Bone marrow (tissue), 2 donors: Measurements from ENCODE around the gene HUNK.
"Not testable (repeated sequence)": the region's sequence is repeated elsewhere in the genome, so short reads cannot be mapped to it uniquely, and the experiment has no call there.

ENCODE experiments used
- DNase-seq, 2 donors: peaks; one replicate each; lab custom pipeline; 2025; lab: John Stamatoyannopoulos, UW

HUNK gene

GRCh38 chr21:31999810-32000468 is 127.1 kb downstream of the HUNK start:
- DNase-seq, result no peak

DNA sequence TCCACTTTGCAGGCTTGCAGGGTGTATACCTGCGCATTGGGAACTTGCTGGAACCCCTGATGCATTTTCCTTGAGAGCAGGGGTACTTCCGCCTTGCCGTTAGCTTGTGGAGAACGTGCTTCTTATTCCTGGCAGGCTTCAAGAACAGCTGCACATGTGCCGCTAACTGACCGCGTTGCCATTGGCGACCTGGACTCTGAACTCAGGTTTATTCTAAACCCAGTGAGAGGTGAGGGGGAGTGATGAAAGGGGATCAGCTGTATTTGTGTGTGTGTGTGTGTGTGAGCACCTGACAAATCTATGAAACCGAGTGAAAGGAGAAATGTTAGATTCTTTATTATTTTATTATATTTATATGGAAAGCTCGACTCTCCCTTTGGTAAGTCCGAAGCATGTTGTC is 128.6 kb downstream of the HUNK start:
- no peak for DNase-seq

GRCh38 chr21:32003411-32003810 is 130.6 kb downstream of the HUNK start:
- DNase-seq, result no peak

DNA sequence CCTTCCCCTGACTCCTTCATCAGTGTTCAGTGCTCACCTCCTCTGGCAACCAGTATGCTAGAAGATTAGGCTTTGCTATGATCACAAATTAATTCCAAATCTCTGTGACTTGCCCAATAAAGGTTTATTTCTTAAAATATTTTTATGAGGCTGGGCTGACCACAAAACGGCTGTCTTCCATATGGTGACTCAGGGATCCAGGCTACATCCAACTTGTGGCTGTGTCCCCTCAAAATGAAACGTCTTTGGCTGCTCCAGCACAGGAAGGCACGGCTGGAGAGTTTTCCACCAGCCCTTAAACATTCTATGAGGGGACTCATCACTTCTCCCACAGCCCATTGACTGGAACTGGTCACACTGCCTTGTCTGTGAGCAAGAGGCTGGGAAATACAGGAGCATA is 131.5 kb downstream of the HUNK start:
- no peak for DNase-seq

GRCh38 chr21:32007456-32007855 is 134.6 kb downstream of the HUNK start:
- no peak for DNase-seq

DNA sequence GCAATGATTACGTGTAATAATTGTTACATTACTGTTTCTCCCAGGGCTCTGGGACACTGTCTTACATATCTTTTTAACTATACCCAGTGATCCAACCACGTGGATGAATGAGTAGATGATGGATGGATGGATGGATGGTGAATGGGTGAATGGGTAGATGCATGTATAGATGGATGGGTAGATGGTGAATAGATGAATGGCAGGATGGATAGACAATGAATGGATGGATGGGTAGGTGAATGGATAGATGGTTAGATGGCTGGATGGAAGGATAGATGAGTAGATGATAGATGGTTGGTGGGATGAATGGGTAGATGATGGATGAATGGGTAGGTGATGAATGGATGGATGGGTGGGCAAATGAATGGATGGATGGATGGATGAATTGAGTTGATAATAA is 135.9 kb downstream of the HUNK start:
- no peak for DNase-seq

- no peak for DNase-seq
Observed at GRCh38 chr21:32009263-32009662, 136.4 kb downstream of the HUNK start.

GRCh38 chr21:32015461-32016139 is 142.8 kb downstream of the HUNK start:
- no peak for DNase-seq

- DNase-seq, result no peak
Observed at GRCh38 chr21:32018381-32018780, 145.6 kb downstream of the HUNK start.

DNA sequence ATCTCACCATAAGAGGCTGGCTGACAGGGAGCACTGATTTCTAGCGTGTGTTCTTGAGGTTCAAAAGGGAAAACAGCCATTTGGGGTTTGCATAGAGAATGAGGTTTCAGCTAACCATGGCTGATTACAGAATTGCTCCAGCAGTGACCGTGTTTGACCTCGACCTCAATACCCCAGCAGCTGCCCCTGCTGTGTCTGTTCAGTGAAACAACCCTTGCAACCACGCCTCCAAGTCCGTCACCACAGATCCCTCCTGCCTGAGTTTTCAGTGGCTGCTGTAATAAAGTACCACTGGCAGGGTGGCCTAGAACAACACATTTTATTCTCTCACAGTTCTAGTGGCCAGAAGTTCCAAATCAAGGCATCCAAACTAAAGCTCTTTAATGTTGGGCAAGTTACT is 147.7 kb downstream of the HUNK start:
- DNase-seq, result no peak

DNA sequence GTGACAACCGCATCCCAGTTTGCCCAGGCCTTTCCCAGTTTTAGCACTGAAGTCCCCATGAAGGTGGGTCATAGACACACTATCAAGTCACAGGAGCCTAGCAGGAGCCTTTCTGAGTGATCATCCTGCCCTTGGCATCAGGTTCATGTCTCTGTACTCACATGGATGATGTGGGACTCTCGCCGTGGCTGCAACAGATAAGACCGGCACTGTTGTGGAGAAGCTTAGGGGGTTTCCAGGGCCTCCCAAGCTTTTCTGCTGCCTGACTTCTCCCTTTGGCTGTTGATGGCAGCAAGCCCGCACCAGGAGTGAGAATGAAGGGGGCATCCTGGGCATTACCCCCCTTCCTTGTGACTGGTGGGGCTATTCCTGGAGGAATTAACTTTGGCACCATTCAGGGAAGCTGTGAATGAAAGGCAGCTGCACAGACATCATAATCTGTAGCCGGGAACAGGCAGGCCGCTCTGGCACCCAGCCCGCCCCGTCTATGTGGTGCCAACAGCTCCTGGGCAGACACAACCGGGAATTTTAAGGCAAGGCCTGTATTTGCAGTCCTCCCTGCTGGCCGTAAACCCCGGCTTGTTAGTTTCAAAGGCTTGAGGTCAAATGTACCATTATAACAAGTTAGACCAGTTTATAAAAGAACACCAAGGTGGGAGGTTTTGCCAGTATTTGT is 148.6 kb downstream of the HUNK start:
- DNase-seq, result no peak

- no peak for DNase-seq
Observed at GRCh38 chr21:32022146-32022545, 149.3 kb downstream of the HUNK start.

GRCh38 chr21:32030146-32030652 is 157.4 kb downstream of the HUNK start:
- no peak for DNase-seq

DNA sequence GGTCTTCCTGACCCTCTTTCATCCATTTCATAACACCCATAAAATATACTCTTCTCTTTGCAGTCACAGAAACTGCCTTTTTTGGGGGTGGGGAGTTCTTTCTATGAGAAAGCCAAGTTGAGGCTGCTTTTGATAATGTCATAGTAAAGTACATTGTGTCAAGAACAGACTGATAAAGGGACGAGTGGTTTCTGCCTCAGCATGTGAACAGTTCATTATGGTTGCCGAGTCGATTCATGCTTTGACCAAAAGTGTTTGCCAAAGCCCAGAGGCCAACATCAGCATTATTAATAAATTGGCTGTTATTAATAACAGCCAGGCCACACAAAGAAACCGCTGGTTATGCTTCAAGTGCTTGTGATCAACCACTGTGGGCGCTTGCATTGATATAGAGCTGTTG is 162.0 kb downstream of the HUNK start:
- no peak for DNase-seq

GRCh38 chr21:32035617-32036016 is 162.8 kb downstream of the HUNK start:
- DNase-seq, result no peak

GRCh38 chr21:32036756-32037155 is 163.9 kb downstream of the HUNK start:
- no peak for DNase-seq

DNA sequence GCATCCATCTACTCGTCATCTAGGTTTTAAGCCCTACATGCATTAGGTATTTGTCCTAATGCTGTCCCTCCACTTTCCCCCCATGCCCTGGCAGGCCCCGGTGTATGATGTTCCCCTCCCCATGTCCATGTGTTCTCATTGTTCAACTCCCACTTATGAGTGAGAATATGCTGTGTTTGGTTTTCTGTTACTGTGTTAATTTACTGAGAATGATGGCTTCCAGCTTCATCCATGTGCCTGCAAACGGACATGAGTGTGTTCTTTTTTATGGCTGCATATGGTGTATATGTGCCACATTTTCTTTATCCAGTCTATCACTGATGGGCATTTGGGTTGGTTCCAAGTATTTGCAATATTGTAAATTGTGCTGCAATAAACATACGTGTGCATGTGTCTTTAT is 165.9 kb downstream of the HUNK start:
- DNase-seq, result not testable (repeated sequence)

- no peak for DNase-seq
Observed at GRCh38 chr21:32043458-32043857, 170.6 kb downstream of the HUNK start.

- DNase-seq, result no peak
Observed at GRCh38 chr21:32044205-32045180, 171.7 kb downstream of the HUNK start.

- no peak for DNase-seq
Observed at GRCh38 chr21:32046191-32046590, 173.4 kb downstream of the HUNK start.

DNA sequence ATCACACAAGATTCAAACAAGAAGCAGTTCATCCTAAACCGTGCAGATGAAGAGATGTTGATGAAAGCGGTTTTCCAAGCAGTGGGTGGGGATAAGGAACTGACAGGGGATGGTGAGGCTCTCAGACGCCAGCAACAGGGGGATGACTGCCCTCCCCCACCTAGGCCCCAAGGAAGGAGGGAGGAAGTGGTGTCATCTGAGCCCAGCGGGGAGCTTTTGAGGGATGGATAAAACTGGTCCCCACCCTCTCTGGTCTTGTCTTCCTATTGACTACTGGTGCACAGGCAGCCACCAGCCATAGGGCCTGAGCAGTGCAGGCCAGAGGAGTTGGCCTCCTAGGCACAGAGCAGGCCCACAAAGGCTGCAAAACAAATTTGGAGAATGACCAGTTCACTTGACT is 175.5 kb downstream of the HUNK start:
- no peak for DNase-seq
